Measurements from ENCODE around the gene ERO1B. TPM values are rescaled to one million over a fixed set of nuclear protein-coding genes. Genes with fewer than 3 reads are reported as not detected.

ERO1B gene
- total RNA-seq, 3 donors from 2014 or later (not counting 1 experiment from before 2014, with no cell fraction given), result 14.7 to 17.8 (median 16.5) TPM

DNA sequence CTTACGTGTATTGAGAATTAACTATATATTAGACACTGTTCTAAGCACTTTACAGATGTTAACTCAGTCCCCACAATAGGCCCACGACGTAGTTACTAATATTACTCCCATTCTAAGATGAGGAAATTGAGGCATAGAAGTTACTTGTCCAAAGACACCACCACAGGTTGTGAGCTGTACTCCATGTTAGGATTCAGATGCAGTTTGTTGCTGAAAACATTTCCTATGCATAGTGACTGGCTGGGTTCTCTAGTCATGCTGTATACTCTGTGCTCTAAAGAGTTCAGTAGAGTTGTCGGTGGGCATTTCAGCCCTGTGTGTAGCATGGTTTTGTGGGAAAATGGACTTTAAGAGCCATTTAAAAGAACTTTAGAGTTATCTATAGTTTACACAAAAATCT is 74.2 kb downstream of the ERO1B start:
- intact Hi-C loops (cut with micrococcal nuclease), result no loop called here

DNA sequence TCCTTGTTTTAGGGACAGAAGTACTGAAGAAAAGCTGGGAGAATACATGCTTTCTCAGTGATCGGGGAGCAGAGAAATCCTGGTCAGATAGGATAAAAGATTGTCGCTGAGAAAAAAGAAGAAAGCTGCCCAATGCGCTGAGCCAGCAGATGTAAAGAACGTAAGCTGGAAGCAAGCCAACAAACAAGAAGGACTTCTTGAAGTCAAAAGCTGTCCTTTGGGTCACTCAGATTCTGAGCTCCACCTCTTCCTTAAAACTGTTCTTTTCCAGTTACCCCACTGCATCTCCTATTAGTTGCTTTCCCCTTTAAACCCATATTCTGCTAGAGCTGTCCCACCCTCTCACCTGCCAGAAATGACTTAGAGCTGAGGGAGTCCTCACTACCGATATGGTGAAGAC is 74.6 kb downstream of the ERO1B start:
- Mint-ChIP-seq H3K27ac (no peak overlapping the region), H3K9me3 (peaks cover 3 to 7% of the 10 kb centered on the region in 2 donors), H3K27me3 (ENCODE audit: low read depth in 2 of 2) (no peaks in the 10 kb centered on the region), H3K4me1 (peaks cover 4% of the 10 kb centered on the region in 2 donors), H3K36me3 (peaks cover 23% of the 10 kb centered on the region), H3K4me3 (no peak overlapping the region)
- DNase-seq (no peak), ATAC-seq (no peak)
- peaks cover 5% of the 10 kb centered on the region for H3K9me3 ChIP-seq (ENCODE audit: control insufficient read depth, insufficient read depth, low read length)
- intact Hi-C loops (cut with micrococcal nuclease), result no loop called here
- H3K4me3 ChIP-seq (ENCODE audit: low read length), result no peak overlapping the region
- TF ChIP-seq, protein P1, sequence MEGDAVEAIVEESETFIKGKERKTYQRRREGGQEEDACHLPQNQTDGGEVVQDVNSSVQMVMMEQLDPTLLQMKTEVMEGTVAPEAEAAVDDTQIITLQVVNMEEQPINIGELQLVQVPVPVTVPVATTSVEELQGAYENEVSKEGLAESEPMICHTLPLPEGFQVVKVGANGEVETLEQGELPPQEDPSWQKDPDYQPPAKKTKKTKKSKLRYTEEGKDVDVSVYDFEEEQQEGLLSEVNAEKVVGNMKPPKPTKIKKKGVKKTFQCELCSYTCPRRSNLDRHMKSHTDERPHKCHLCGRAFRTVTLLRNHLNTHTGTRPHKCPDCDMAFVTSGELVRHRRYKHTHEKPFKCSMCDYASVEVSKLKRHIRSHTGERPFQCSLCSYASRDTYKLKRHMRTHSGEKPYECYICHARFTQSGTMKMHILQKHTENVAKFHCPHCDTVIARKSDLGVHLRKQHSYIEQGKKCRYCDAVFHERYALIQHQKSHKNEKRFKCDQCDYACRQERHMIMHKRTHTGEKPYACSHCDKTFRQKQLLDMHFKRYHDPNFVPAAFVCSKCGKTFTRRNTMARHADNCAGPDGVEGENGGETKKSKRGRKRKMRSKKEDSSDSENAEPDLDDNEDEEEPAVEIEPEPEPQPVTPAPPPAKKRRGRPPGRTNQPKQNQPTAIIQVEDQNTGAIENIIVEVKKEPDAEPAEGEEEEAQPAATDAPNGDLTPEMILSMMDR (IDR thresholded peaks at IDR 0.05), result no peak
- no peak overlapping the region for H3K27ac ChIP-seq (ENCODE audit: low read length)
- H3K36me3 ChIP-seq (ENCODE audit: control insufficient read depth, insufficient read depth, low read length), result peaks cover 5% of the 10 kb centered on the region
- H3K27me3 ChIP-seq (ENCODE audit: control insufficient read depth, insufficient read depth, low read length), result no peaks in the 10 kb centered on the region
- H3K4me1 ChIP-seq (ENCODE audit: control insufficient read depth, insufficient read depth, low read length), result no peaks in the 10 kb centered on the region
- WGBS (ENCODE audit: insufficient coverage), result 98% methylated on average over 5 of the region's 5 CpGs

More for the DNA sequence above, 74.2 kb downstream of the ERO1B start:
- DNase-seq (no peak), ATAC-seq (no peak)
- TF ChIP-seq, protein P1 (IDR thresholded peaks at IDR 0.05), result no peak
- H3K36me3 ChIP-seq (ENCODE audit: control insufficient read depth, insufficient read depth, low read length), result peaks cover 5% of the 10 kb centered on the region
- WGBS (ENCODE audit: insufficient coverage), result 94% methylated on average over 3 of the region's 4 CpGs
- H3K27me3 ChIP-seq (ENCODE audit: control insufficient read depth, insufficient read depth, low read length), result no peaks in the 10 kb centered on the region
- no peak overlapping the region for H3K27ac ChIP-seq (ENCODE audit: low read length)
- no peaks in the 10 kb centered on the region for H3K4me1 ChIP-seq (ENCODE audit: control insufficient read depth, insufficient read depth, low read length)
- H3K9me3 Mint-ChIP-seq, result peaks cover 3 to 7% of the 10 kb centered on the region in 2 donors
- H3K36me3 Mint-ChIP-seq, result peaks cover 20% of the 10 kb centered on the region
- peaks cover under 1% of the 10 kb centered on the region for H3K9me3 ChIP-seq (ENCODE audit: control insufficient read depth, insufficient read depth, low read length)
- no peak overlapping the region for H3K4me3 ChIP-seq (ENCODE audit: low read length)
- no peak overlapping the region for H3K4me3 Mint-ChIP-seq
- H3K4me1 Mint-ChIP-seq, result peaks cover 4% of the 10 kb centered on the region in 2 donors
- H3K27ac Mint-ChIP-seq, result no peak overlapping the region
- H3K27me3 Mint-ChIP-seq (ENCODE audit: low read depth in 2 of 2), result no peaks in the 10 kb centered on the region

DNA sequence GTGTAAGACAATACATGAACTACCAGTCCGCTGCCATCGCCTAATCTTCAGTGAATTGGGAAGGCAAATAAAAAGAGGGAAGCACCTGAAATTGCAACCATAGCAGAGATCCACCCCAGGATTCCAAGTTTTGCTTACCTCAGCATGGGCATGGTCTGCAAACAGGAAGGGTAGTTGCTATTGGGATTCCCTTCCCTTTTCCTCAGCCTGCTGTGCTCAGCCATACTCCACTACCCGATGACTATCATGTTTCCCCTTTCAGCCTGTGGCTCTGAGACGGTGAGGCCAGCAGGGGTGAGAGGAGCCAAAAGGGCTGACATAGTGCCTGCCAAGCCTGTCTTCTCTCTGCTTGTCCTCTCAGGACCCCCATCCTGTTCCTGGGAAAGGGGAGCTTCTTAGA is 75.2 kb downstream of the ERO1B start:
- TF ChIP-seq, protein P1 (IDR thresholded peaks at IDR 0.05), result no peak
- Histone ChIP-seq H3K4me3 (ENCODE audit: low read length) (no peak overlapping the region), H3K36me3 (ENCODE audit: control insufficient read depth, insufficient read depth, low read length) (peaks cover 5% of the 10 kb centered on the region), H3K27me3 (ENCODE audit: control insufficient read depth, insufficient read depth, low read length) (no peaks in the 10 kb centered on the region), H3K9me3 (ENCODE audit: control insufficient read depth, insufficient read depth, low read length) (peaks cover 10% of the 10 kb centered on the region), H3K27ac (ENCODE audit: low read length) (no peak overlapping the region), H3K4me1 (ENCODE audit: control insufficient read depth, insufficient read depth, low read length) (no peaks in the 10 kb centered on the region)
- no peak overlapping the region for H3K27ac Mint-ChIP-seq
- H3K36me3 Mint-ChIP-seq, result peaks cover 26% of the 10 kb centered on the region
- H3K27me3 Mint-ChIP-seq (ENCODE audit: low read depth in 2 of 2), result no peaks in the 10 kb centered on the region
- intact Hi-C loops (cut with micrococcal nuclease), result no loop called here
- WGBS (ENCODE audit: insufficient coverage), result 93% methylated on average over 4 of the region's 4 CpGs
- H3K9me3 Mint-ChIP-seq, result peaks cover 3 to 7% of the 10 kb centered on the region in 2 donors
- ATAC-seq (no peak), DNase-seq (no peak)
- no peak overlapping the region for H3K4me3 Mint-ChIP-seq
- H3K4me1 Mint-ChIP-seq, result peaks cover 4% of the 10 kb centered on the region in 2 donors

DNA sequence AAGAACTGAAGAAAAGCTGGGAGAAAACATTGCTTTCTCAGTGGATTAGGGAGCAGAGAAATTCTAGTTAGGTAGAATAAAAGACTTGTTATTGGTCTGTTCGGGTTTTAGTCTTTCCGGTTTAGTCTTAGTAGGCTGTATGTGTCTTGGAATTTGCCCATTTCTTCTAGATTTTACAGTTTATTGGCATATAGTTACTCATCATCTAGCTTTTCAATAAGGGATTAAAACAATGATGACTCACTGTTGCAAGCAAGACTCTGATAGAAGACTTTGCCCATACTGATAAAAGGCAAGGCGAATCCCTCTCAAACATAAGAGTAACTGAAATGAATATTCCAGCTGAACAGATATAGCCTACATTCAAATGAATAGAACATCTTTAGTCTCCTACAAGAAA is 77.1 kb downstream of the ERO1B start:
- Histone ChIP-seq H3K4me3 (ENCODE audit: low read length) (no peak overlapping the region), H3K4me1 (ENCODE audit: control insufficient read depth, insufficient read depth, low read length) (no peaks in the 10 kb centered on the region), H3K9me3 (ENCODE audit: control insufficient read depth, insufficient read depth, low read length) (peaks cover 10% of the 10 kb centered on the region), H3K36me3 (ENCODE audit: control insufficient read depth, insufficient read depth, low read length) (peaks cover 2% of the 10 kb centered on the region), H3K27ac (ENCODE audit: low read length) (no peak overlapping the region), H3K27me3 (ENCODE audit: control insufficient read depth, insufficient read depth, low read length) (no peaks in the 10 kb centered on the region)
- ATAC-seq (no peak), DNase-seq (no peak)
- intact Hi-C loops (cut with micrococcal nuclease), result no loop called here
- H3K4me1 Mint-ChIP-seq, result peaks cover 4% of the 10 kb centered on the region in 2 donors
- peaks cover 43% of the 10 kb centered on the region for H3K36me3 Mint-ChIP-seq
- TF ChIP-seq, protein P1 (IDR thresholded peaks at IDR 0.05), result no peak
- 100% methylated on average over 1 of the region's 3 CpGs for WGBS (ENCODE audit: insufficient coverage)
- no peak overlapping the region for H3K27ac Mint-ChIP-seq
- no peaks in the 10 kb centered on the region for H3K27me3 Mint-ChIP-seq (ENCODE audit: low read depth in 2 of 2)
- H3K4me3 Mint-ChIP-seq, result no peak overlapping the region
- peaks cover 12 to 14% of the 10 kb centered on the region in 2 donors for H3K9me3 Mint-ChIP-seq
